Right forelimb (tissue), 1 donor: Measurements from ENCODE around the gene EIF2A.
"Not testable (repeated sequence)": the region's sequence is repeated elsewhere in the genome, so short reads cannot be mapped to it uniquely, and the experiment has no call there.

ENCODE experiments used
- DNase-seq: peaks from one replicate; pipeline ENCODE4 v3.0.0-alpha.2; 2018

EIF2A gene

DNA sequence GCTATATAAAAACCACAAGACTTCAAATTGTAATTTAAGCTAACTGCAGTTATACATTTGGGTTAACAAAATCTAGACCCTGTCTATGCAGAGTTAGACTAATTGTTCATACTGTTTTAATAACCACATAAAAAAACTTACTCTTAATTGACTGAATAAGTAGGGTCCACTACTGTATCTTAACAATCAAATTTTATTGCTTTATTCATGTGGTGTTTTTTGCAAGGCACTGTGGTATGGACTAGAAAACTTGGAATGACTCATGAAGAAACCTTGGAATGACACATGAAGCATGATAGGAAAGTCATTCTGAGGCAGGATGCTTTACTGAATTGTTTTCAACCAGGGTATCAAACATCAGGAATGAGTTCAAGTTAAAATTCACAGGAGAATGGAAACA lies 2.5 kb upstream of the EIF2A start:
- no peak for DNase-seq

- DNase-seq: no peak
Observed at GRCh38 chr3:150544726-150545125, 1.9 kb upstream of the EIF2A start.

- DNase-seq: peak; percentile 47
Observed at GRCh38 chr3:150545419-150546225, 965 bp upstream of the EIF2A start.

DNA sequence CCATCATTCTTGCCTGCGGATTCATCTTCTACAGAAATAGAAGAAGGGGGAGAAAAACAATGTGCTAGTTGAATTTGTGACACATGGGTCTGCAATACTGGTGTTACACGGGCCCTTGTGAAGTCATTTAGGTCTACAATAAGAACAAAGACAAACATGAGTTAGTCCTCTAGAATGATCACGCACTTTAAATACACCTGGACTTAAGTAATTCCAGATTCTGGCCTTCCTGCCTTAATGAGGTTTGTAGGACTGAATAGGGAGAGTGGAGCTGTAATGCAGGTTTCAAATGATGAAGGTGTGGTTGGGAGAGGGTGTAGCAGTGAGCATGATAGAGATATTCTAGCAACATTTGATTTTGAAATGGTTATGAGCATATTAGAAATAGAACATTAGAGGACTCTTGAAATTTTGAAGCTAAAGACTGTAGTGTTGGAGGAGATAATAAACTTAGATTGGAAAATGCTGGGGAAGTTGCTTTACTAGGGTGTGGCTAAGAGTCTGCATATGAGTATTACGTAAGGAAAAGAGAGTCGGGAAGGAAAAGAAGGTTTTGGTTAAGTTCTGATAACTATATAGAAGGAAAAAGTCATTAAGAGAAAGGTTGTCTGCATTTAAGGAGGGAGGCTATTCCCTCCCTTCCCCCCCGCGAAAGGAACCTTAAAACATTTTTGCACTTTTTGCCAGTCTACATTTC lies 606 bp downstream of the EIF2A start:
- DNase-seq: no peak

DNA sequence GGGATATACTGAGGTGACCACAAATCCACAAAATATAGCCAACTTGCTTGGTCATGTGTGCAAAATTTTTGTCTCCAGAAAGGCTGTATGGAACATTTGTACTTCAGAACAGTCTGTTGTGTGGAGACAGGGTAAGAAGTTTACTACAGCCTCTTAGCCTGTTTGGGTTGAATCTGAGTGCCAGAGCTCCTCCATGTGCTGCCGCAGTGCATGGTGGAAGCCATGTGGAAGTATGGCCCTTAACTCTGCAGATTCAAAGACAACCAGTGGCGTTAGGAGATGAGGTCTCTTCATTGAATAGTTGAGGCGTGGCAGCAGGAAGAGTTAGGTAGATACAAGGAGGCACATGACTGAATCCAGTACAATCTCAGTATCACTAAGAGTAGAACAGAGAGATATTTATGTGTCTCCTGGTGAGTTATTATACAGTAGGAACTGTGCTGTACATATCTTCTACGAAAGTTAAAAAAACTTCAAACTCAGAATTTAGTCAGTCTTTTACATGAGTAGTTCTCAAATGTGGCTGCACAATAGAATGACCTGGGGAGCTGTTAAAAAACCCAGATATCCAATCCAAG lies 9.4 kb downstream of the EIF2A start:
- DNase-seq: no peak

DNA sequence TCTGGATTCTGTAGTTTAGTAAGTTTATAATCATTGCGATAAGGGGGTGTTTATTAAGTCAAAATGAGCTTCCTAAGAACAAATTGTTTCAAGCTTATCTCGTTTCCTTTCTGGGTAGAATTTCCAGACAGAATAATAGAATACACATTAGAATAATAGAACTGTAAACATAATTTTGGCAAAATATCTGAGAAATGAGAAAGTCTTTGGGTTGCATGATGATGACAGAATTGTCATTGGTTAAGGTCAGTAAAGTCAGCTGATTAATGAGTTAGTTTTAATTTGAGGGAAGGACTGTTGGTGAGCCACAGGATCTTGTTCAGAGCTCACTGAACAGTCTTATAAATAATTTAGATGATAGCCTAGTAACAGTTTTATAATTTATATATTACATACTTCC lies 10.2 kb downstream of the EIF2A start:
- no peak for DNase-seq

- DNase-seq: no peak
Observed at GRCh38 chr3:150557725-150558124, 11.1 kb downstream of the EIF2A start.

GRCh38 chr3:150564243-150564642 lies 17.7 kb downstream of the EIF2A start:
- DNase-seq: no peak

DNA sequence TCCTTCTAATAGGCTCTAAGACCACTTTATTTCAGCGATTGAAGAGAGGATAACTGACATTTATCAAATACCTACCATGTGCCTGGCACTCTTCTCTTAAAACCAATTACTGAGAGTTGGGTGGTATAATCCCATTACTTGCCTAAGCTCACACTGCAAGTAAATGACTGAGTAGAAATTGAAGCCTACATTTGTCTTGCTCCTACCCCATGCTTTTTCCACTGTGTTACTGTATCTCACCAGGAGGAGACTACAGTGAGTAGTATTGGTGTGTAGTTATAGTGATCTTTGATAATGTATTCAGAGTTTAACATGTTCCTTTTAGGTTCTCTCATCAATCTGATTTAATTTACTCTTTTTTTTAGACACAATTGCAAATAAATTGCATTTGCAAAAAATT lies 20.7 kb downstream of the EIF2A start:
- no peak for DNase-seq

DNA sequence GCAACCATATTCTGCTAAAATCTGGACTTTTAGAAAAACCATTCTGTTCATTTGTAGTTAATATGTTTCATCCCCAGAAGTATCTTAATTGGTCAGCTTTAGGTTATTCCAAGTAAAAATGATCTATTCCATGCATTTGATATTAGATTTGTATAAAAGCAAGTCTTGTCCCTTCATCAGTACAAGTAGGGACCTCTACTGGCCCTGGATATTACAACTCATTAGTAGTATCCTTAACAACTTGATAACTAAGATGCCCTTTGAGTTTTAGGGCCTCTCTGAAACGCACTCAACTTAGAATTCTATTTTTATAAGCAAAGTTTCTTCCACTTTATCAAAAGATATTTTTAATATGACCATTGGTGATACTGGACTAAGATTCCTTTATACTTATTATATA lies 31.3 kb downstream of the EIF2A start:
- DNase-seq: no peak

DNA sequence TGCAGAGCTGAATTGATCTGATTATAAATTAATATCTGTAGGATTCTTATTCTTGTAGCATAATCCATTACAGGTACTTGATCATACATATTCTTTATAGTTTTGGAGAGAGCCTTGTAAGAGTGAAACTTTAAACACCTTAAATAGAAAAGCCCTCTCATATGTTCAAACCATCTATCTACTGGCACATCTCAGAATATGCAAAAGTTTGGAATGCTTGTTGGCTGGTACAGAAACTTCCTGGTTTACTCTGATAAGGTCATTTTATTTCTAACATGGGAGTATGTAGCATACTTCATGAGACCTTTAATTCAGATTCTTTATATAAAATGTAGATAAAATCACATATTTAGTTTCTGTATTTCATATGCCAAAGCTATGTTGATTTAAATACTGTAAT lies 34.6 kb downstream of the EIF2A start:
- DNase-seq: no peak

DNA sequence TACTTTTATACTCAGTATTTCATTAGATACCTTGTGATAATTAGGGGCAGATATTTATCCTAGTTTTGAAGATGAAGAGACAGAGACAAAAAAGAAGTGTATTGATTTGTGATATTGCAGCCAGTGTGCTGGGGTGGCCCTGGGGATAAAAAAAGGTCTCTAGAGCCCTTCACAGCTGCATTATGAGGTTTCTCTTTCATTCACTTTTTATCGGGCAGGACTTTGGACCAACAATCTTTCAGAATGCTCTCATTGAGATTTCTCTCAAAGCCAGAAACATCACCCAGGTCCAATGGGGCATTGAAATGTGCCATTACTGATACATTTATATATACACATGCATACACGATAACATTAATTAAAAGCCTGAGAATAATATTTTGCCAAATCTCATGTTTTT lies 36.0 kb downstream of the EIF2A start:
- no peak for DNase-seq

- no peak for DNase-seq
Observed at GRCh38 chr3:150583028-150583427, 36.4 kb downstream of the EIF2A start.

- no peak for DNase-seq
Observed at GRCh38 chr3:150588027-150588830, 41.6 kb downstream of the EIF2A start.

GRCh38 chr3:150589759-150590158 lies 43.2 kb downstream of the EIF2A start:
- no peak for DNase-seq

- no peak for DNase-seq
Observed at GRCh38 chr3:150594150-150594549, 47.6 kb downstream of the EIF2A start.

DNA sequence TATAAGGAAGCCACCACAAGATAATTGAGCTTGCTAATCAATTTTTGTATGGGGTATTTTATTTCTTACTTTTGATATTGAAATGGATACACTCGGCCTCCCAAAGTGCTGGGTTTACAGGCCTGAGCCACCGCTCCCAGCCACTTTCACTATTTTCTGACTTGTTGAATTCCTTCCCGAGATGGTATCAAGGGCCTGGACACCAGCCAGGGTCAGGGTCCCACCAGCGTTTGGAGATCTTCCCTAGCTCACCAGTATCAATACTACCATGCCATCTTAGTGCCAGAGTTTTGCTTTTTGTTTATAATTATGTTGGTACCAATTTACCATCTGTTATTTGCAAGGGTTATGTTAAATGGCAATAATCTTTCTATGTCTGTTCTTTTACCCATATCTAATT lies 51.1 kb downstream of the EIF2A start:
- no peak for DNase-seq

GRCh38 chr3:150599611-150600297 lies 53.2 kb downstream of the EIF2A start:
- DNase-seq: no peak

GRCh38 chr3:150600647-150601530 lies 54.3 kb downstream of the EIF2A start:
- not testable (repeated sequence) for DNase-seq

- no peak for DNase-seq
Observed at GRCh38 chr3:150602426-150603152, 56.0 kb downstream of the EIF2A start.
